ENCODE measurements around the gene BAG5.

Gene BAG5

DNA sequence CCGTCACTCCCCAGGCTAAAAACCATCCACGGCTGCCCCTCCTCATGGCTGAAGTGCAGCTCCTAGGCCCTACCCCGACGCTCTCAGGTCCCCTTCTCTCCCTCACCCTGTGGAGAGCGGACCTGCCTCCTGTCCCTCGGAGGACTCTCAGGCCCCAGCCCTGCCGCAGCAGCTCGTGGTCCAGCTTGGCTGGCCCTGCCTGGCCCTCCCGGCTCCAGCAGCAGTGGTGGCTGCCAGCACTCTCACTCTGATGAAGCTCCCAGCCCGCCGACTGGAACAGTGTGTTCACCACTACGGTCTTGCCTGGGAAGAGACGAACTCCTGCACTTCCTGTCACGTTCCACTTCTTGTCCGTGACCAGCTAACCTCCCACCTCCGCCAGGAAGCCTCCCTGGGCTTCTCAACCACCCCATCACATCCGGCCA lies 11.1 kb downstream of the BAG5 start:
- Histone ChIP-seq H3K4me3 (ENCODE audit: low read length) (no peak overlapping the region), H3K4me1 (ENCODE audit: control insufficient read depth, low read depth, low read length) (no peaks in the 10 kb centered on the region), H3K4ac (ENCODE audit: low read depth, low read length) (no peak overlapping the region), H4K8ac (ENCODE audit: low read depth, low read length) (no peak overlapping the region), H3K79me2 (ENCODE audit: control insufficient read depth, insufficient read depth, low read length) (no peaks in the 10 kb centered on the region), H3K18ac (ENCODE audit: low read length) (no peak overlapping the region), H2BK5ac (ENCODE audit: low read length) (no peak overlapping the region), H4K5ac (ENCODE audit: low read length) (no peak overlapping the region), H2BK120ac (ENCODE audit: low read depth, low read length) (no peak overlapping the region), H3K9ac (ENCODE audit: low read length) (no peak overlapping the region), H3K27me3 (ENCODE audit: insufficient read depth, low read length, poor library complexity) (no peaks in the 10 kb centered on the region), H3K36me3 (ENCODE audit: control insufficient read depth, insufficient read depth, low read length) (no peaks in the 10 kb centered on the region), H3K23ac (ENCODE audit: low read length) (no peak overlapping the region), H3K27ac (ENCODE audit: low read depth, low read length) (no peak overlapping the region), H2AK5ac (ENCODE audit: low read length) (no peak overlapping the region), H3K4me2 (ENCODE audit: low read length) (no peak overlapping the region), H3K79me1 (ENCODE audit: low read length) (peaks cover 2% of the 10 kb centered on the region), H3K56ac (ENCODE audit: low read length) (no peak overlapping the region), H2BK15ac (replicated peaks; ENCODE audit: low read depth) (no peak overlapping the region)
- DNase-seq: no peak
- WGBS (ENCODE audit: extremely low coverage, insufficient coverage, low lambda C conversion rate): no CpG with 5 or more reads among the region's 17 CpGs

DNA sequence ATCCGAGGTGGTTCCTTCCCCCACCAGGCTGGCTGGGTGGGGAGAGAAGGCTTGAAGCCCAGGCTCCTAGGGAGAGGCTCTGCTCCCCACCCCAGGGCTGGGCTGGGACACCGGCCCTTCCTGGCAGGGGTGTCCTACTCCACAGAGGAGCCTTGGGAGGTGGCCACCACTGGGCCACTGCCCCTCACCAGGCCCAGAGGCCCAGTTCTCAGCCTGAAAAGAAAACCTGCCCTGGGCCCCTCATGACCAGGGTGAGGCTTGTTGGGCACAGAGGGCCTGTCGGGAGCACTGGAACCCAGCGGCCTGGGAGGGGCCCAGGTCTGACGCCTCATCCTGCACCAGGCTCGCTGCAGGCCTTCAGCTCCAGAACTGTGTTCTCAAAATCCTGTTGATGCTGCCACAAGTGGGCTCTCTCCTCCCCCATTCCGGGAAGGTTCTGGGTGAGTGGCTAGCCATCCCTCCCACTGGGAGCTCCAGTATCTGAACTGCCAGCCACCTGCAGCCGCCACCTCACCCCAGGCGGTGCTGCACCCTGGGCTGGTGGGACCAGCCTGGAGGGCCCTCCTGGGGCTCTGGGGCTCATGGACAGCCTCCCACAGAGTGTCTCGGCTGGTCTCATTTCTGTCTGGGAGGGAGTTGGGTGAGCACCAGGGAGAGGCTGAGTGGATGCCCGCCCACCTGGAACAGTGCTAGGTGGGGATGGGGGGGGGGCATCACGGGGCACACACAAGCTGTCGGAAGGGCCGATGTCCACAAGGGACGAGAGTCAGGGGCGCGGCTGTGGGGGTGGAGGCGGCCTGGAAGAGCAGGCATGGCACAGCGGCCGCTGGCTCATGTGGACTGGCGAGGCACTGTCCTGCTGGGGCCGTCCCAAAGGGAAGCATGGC lies 11.8 kb downstream of the BAG5 start:
- H3K4me2 ChIP-seq (ENCODE audit: low read length): no peak overlapping the region
- no peak overlapping the region for H3K27ac ChIP-seq (ENCODE audit: low read depth, low read length)
- no peaks in the 10 kb centered on the region for H3K36me3 ChIP-seq (ENCODE audit: control insufficient read depth, insufficient read depth, low read length)
- no peak overlapping the region for H3K9ac ChIP-seq (ENCODE audit: low read length)
- H3K56ac ChIP-seq (ENCODE audit: low read length): no peak overlapping the region
- H3K4ac ChIP-seq (ENCODE audit: low read depth, low read length): no peak overlapping the region
- H2BK15ac ChIP-seq (replicated peaks; ENCODE audit: low read depth): no peak overlapping the region
- no peaks in the 10 kb centered on the region for H3K4me1 ChIP-seq (ENCODE audit: control insufficient read depth, low read depth, low read length)
- H3K18ac ChIP-seq (ENCODE audit: low read length): no peak overlapping the region
- H2BK120ac ChIP-seq (ENCODE audit: low read depth, low read length): no peak overlapping the region
- H3K79me2 ChIP-seq (ENCODE audit: control insufficient read depth, insufficient read depth, low read length): no peaks in the 10 kb centered on the region
- H2BK5ac ChIP-seq (ENCODE audit: low read length): no peak overlapping the region
- no CpG with 5 or more reads among the region's 22 CpGs for WGBS (ENCODE audit: extremely low coverage, insufficient coverage, low lambda C conversion rate)
- no peak overlapping the region for H3K4me3 ChIP-seq (ENCODE audit: low read length)
- H3K79me1 ChIP-seq (ENCODE audit: low read length): no peaks in the 10 kb centered on the region
- no peak for DNase-seq
- no peak overlapping the region for H3K23ac ChIP-seq (ENCODE audit: low read length)
- H3K27me3 ChIP-seq (ENCODE audit: insufficient read depth, low read length, poor library complexity): no peaks in the 10 kb centered on the region
- no peak overlapping the region for H4K8ac ChIP-seq (ENCODE audit: low read depth, low read length)
- no peak overlapping the region for H4K5ac ChIP-seq (ENCODE audit: low read length)
- no peak overlapping the region for H2AK5ac ChIP-seq (ENCODE audit: low read length)

DNA sequence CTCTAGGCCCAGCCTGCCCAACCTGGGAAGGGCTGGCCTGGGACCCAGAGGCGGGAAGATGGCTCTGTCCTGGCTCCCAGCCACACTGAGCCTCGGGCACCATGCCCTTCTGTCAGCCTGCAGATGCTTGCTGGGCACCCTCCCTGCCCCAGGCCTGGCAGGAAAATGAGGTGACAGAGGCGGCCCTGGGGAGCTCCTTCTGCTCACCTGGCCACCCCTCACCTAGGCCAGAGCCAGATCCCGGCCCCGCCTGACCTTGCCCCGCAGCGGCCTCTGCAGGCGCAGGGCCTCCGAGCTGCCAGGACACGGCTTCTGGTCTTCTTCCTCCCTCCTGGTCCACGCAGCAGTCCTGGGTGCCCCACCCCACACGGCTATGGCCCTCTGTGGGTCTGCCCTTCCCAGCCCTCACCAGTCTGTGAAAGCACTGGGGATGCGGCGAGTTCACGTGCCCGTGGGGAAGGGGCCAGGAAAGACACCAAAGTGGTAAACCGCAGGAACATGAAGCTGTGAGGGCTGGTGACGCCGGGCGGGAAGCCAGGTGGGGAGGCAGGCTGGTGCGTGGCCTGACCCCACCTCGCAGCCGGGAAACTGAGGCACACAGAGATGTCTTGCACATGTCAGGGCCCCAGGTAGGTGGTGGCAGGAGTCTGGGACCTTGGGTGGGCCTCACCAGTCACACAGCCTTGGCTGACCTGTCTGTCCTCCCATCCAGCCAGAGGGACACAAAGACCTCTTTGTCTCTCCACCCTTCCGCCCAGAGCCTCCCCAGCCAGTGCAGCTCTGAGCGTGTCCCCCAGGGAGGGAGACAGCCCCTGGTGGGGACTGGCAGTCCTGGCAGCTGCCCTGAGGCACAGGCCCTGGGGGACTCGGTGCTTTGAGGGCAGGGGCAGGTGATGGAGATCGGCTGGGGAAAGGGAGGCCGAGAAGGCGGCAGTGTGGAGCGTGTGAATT lies 12.8 kb downstream of the BAG5 start:
- Histone ChIP-seq H3K18ac (ENCODE audit: low read length) (no peak overlapping the region), H3K56ac (ENCODE audit: low read length) (no peak overlapping the region), H3K4me1 (ENCODE audit: control insufficient read depth, low read depth, low read length) (no peaks in the 10 kb centered on the region), H3K79me2 (ENCODE audit: control insufficient read depth, insufficient read depth, low read length) (no peaks in the 10 kb centered on the region), H3K27ac (ENCODE audit: low read depth, low read length) (no peak overlapping the region), H3K4me3 (ENCODE audit: low read length) (no peak overlapping the region), H4K5ac (ENCODE audit: low read length) (no peak overlapping the region), H3K27me3 (ENCODE audit: insufficient read depth, low read length, poor library complexity) (no peaks in the 10 kb centered on the region), H4K8ac (ENCODE audit: low read depth, low read length) (no peak overlapping the region), H3K23ac (ENCODE audit: low read length) (no peak overlapping the region), H2BK120ac (ENCODE audit: low read depth, low read length) (no peak overlapping the region), H2AK5ac (ENCODE audit: low read length) (no peak overlapping the region), H2BK5ac (ENCODE audit: low read length) (no peak overlapping the region), H3K9ac (ENCODE audit: low read length) (no peak overlapping the region), H3K36me3 (ENCODE audit: control insufficient read depth, insufficient read depth, low read length) (no peaks in the 10 kb centered on the region), H3K4ac (ENCODE audit: low read depth, low read length) (no peak overlapping the region), H3K79me1 (ENCODE audit: low read length) (no peaks in the 10 kb centered on the region), H2BK15ac (replicated peaks; ENCODE audit: low read depth) (no peak overlapping the region), H3K4me2 (ENCODE audit: low read length) (no peak overlapping the region)
- no peak for DNase-seq
- no CpG with 5 or more reads among the region's 30 CpGs for WGBS (ENCODE audit: extremely low coverage, insufficient coverage, low lambda C conversion rate)

DNA sequence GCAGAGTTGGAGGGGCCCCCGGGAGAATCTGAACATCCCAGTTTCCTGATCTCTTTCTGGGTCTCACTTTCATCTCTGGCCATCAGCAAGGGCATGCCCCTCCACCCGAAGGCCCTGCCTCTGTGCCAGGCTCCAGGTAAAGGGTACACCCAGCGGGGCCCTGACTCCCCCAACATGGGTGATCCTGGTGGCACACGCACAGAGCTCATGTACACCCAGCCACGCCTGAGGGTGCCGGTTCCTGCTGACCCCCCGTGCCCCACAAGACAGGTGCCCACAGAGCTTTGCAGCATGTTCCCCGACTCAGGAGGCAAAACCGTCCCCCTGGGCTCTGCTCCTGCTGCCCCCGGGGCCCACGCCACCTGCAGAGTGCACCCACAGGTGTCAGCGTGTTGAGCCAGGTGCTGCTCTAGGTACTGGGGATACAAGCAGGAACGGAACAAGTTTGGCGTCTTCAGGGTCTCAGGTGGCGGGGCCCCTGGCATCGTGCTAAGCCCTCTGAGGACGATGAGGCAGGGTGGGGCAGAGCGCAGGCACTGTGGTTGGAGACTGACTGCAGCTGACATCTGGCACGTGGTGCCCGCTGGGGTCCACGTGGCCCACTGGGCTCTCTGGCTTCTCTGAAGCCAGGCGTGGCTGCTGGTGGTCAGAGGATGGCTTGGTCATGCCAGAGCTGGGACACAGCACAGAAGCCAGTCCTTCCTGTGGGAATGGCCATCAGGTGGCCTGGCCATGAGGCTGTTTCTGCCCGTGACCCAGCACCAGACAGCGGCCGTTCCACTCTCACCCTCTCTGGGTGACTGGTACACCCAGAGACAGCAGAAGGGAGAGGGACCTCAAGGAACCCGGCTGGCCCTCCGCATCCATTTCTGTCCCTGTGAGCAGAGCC lies 13.8 kb downstream of the BAG5 start:
- no peaks in the 10 kb centered on the region for H3K27me3 ChIP-seq (ENCODE audit: insufficient read depth, low read length, poor library complexity)
- no peaks in the 10 kb centered on the region for H3K79me2 ChIP-seq (ENCODE audit: control insufficient read depth, insufficient read depth, low read length)
- H2BK120ac ChIP-seq (ENCODE audit: low read depth, low read length): no peak overlapping the region
- no peak overlapping the region for H2AK5ac ChIP-seq (ENCODE audit: low read length)
- no peaks in the 10 kb centered on the region for H3K4me1 ChIP-seq (ENCODE audit: control insufficient read depth, low read depth, low read length)
- no peak overlapping the region for H4K8ac ChIP-seq (ENCODE audit: low read depth, low read length)
- H2BK5ac ChIP-seq (ENCODE audit: low read length): no peak overlapping the region
- H3K18ac ChIP-seq (ENCODE audit: low read length): no peak overlapping the region
- DNase-seq: no peak
- no peak overlapping the region for H3K56ac ChIP-seq (ENCODE audit: low read length)
- no peak overlapping the region for H3K4ac ChIP-seq (ENCODE audit: low read depth, low read length)
- no peak overlapping the region for H3K23ac ChIP-seq (ENCODE audit: low read length)
- no peak overlapping the region for H4K5ac ChIP-seq (ENCODE audit: low read length)
- H2BK15ac ChIP-seq (replicated peaks; ENCODE audit: low read depth): no peak overlapping the region
- H3K4me3 ChIP-seq (ENCODE audit: low read length): no peak overlapping the region
- WGBS (ENCODE audit: extremely low coverage, insufficient coverage, low lambda C conversion rate): no CpG with 5 or more reads among the region's 27 CpGs
- no peak overlapping the region for H3K4me2 ChIP-seq (ENCODE audit: low read length)
- no peaks in the 10 kb centered on the region for H3K79me1 ChIP-seq (ENCODE audit: low read length)
- H3K36me3 ChIP-seq (ENCODE audit: control insufficient read depth, insufficient read depth, low read length): no peaks in the 10 kb centered on the region
- no peak overlapping the region for H3K27ac ChIP-seq (ENCODE audit: low read depth, low read length)
- H3K9ac ChIP-seq (ENCODE audit: low read length): no peak overlapping the region

DNA sequence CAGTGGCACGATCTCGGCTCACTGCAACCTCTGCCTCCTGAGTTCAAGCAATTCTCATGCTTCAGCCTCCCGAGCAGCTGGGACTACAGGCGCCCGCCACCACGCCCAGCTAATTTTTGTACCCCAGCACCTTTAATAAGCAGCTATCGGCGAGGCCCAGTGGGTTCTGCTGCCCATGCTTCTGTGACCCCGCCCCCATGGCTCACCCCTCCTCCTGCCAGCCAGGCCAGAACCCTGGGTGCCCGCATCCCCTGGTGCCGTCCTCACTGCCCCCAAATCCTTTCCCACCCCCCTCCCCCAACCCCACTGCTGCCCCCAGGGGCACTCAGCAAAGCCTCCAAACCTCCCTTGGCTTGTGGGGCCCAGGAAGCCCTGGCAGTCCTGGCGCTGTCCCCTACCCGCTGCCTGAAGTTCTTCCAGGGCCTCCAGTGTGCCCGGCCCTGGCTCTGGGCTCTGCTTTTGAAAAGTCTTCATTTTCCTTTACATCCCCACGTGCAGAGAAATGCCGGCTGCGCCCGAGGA lies 14.5 kb downstream of the BAG5 start:
- Histone ChIP-seq H3K79me2 (ENCODE audit: control insufficient read depth, insufficient read depth, low read length) (no peaks in the 10 kb centered on the region), H3K27ac (ENCODE audit: low read depth, low read length) (no peak overlapping the region), H3K36me3 (ENCODE audit: control insufficient read depth, insufficient read depth, low read length) (no peaks in the 10 kb centered on the region), H3K79me1 (ENCODE audit: low read length) (no peaks in the 10 kb centered on the region), H3K4me3 (ENCODE audit: low read length) (no peak overlapping the region), H2BK120ac (ENCODE audit: low read depth, low read length) (no peak overlapping the region), H3K4ac (ENCODE audit: low read depth, low read length) (no peak overlapping the region), H4K8ac (ENCODE audit: low read depth, low read length) (no peak overlapping the region), H2BK5ac (ENCODE audit: low read length) (no peak overlapping the region), H2BK15ac (replicated peaks; ENCODE audit: low read depth) (no peak overlapping the region), H4K5ac (ENCODE audit: low read length) (no peak overlapping the region), H3K56ac (ENCODE audit: low read length) (no peak overlapping the region), H3K27me3 (ENCODE audit: insufficient read depth, low read length, poor library complexity) (no peaks in the 10 kb centered on the region), H3K4me2 (ENCODE audit: low read length) (no peak overlapping the region), H3K4me1 (ENCODE audit: control insufficient read depth, low read depth, low read length) (peaks cover under 1% of the 10 kb centered on the region), H3K9ac (ENCODE audit: low read length) (no peak overlapping the region), H3K18ac (ENCODE audit: low read length) (no peak overlapping the region), H2AK5ac (ENCODE audit: low read length) (no peak overlapping the region), H3K23ac (ENCODE audit: low read length) (no peak overlapping the region)
- DNase-seq: no peak
- whole genome bisulfite sequencing (ENCODE audit: extremely low coverage, insufficient coverage, low lambda C conversion rate): no CpG with 5 or more reads among the region's 18 CpGs
